ENCODE results near the gene RHOT2.

The RHOT2 gene

DNA sequence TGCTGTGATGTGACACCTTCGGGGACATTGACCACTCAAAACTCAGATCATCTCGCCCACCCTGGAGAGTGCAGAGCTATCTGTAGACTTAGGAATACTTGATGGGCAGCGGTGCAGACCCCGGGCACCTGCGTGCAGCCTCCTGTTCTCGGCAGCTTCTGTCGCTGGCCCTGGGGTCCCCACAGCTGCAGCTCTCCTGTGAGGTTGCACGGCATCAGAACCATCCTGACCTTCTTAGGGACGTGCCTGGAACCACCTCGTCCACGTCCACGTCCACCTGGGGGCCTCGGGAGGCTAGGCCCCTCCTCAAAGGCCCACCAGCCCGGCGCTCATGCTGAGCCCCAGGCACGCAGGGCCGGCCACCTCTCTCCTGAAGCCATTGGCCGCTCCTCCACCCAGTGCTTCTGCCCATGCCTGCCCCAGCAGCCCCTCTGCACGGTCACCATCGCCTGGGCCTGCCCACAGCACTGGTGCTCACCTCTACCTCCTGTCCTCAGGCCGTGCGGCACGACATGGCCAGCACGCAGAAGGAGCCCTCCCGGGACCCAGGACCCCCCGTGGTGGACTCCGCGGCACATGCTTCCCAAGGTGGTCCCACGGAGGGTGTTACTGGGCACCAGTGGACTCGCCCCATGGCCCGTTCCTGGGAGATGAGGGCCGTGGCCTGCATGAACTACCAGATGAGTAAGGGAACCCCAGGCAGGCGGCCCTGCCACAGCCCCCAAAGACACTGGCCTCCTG lies 39.4 kb upstream of the RHOT2 start:
- TF ChIP-seq, protein P1, sequence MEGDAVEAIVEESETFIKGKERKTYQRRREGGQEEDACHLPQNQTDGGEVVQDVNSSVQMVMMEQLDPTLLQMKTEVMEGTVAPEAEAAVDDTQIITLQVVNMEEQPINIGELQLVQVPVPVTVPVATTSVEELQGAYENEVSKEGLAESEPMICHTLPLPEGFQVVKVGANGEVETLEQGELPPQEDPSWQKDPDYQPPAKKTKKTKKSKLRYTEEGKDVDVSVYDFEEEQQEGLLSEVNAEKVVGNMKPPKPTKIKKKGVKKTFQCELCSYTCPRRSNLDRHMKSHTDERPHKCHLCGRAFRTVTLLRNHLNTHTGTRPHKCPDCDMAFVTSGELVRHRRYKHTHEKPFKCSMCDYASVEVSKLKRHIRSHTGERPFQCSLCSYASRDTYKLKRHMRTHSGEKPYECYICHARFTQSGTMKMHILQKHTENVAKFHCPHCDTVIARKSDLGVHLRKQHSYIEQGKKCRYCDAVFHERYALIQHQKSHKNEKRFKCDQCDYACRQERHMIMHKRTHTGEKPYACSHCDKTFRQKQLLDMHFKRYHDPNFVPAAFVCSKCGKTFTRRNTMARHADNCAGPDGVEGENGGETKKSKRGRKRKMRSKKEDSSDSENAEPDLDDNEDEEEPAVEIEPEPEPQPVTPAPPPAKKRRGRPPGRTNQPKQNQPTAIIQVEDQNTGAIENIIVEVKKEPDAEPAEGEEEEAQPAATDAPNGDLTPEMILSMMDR (IDR thresholded peaks at IDR 0.05; ENCODE audit: low read depth, low read length), result no peak
- no peaks in the 10 kb centered on the region for H3K27me3 ChIP-seq
- peaks cover 36% of the 10 kb centered on the region for H3K4me1 ChIP-seq
- no peaks in the 10 kb centered on the region; the same call in 1 of the 2 replicates for H3K36me3 ChIP-seq
- no peak overlapping the region for H3K4me3 ChIP-seq (ENCODE audit: low read depth, low read length)
- DNase-seq, result peak; percentile 21
- no peaks in the 10 kb centered on the region for H3K9me3 ChIP-seq

DNA sequence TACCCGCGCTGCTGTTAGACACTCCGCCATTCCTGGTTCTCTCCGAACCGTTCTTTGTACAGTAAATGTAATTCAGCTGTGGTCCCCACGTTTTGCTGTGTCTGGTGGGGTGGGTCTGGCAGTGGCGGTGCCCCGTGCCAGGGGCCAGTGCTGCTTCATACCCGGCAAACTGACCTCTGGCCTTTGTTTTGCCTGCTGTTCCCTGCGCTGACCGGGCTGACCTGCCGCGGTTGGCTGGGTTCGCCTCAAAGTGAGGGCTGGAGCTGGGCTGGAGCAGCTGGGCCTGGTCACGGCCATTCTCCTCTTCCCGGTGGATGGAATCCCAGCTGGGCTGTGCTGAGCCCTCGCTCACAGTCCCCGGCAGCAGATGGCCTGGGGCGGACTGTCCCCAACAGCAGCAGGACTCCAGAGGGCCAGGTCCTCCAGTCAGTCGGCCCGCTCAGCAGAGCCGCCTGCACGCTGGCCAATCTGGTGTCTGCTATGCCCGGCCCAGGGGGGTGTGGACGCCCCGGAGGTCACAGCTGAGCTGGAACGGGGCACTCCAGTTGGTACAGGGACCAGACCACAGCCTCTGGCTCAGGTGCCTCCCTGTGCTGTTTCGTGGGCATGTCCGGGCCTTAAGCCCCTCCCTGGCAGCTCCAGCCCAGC lies 38.6 kb upstream of the RHOT2 start:
- H3K9me3 ChIP-seq, result no peaks in the 10 kb centered on the region
- no peaks in the 10 kb centered on the region for H3K27me3 ChIP-seq
- TF ChIP-seq, protein P1 (IDR thresholded peaks at IDR 0.05; ENCODE audit: low read depth, low read length), result no peak
- DNase-seq, result peak; percentile 84
- H3K4me3 ChIP-seq (ENCODE audit: low read depth, low read length), result no peak overlapping the region
- H3K4me1 ChIP-seq, result peaks cover 30% of the 10 kb centered on the region
- H3K36me3 ChIP-seq, result peaks cover 6% of the 10 kb centered on the region

DNA sequence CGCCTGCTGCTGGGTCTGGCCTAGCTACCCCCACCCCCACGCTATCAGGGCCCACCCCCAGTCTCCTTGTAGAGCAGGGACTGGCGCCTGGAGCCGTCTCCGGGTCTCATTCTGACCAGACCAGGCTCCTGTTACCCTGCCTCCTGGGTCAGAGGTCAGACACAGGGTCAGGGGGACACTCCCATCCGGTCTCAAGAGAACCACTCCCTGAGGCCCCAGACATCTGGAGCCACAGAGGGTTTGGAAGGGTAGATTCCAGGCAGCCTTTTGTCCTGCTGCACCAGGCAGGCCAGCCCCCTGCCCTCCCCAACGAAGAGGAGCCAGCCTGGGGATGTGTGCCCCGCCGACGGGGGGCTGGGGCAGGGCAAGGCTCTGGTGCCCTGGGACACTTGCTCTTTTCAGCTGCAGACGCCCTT lies 38.1 kb upstream of the RHOT2 start:
- Histone ChIP-seq H3K36me3 (peaks cover 10% of the 10 kb centered on the region), H3K9me3 (no peaks in the 10 kb centered on the region), H3K27me3 (no peaks in the 10 kb centered on the region), H3K4me3 (ENCODE audit: low read depth, low read length) (no peak overlapping the region), H3K4me1 (peaks cover 25% of the 10 kb centered on the region)
- no peak for DNase-seq
- TF ChIP-seq, protein P1 (IDR thresholded peaks at IDR 0.05; ENCODE audit: low read depth, low read length), result no peak

DNA sequence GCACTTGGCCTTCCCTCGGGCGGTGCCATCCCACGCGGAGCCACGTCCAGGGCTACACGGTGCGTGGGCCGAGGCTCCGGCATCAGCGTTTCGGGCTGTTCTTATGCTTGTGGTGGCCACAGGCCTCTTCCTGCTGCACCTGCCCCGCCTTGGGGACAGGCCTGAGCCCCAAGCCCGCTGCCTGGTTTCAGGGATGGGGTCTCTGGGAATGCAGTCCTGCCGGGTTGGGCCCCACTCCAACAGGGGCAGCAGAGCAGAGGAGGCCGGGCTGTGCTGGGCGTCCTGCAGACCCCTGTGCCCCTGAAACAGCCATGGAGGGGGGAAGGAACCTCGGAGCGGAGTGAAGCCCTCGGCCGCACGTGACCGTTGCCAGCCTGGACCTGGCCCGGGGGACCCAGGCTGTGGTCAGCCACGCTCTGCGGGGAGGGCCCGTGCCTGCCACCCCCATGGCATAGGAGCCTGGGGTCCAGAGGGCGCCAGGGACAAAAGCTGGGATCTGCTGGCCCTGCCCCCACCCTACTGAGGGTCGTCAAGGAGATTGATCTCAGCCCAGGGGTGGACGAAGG lies 37.6 kb upstream of the RHOT2 start:
- Histone ChIP-seq H3K27me3 (no peaks in the 10 kb centered on the region), H3K4me1 (peaks cover 21% of the 10 kb centered on the region), H3K36me3 (peaks cover 10% of the 10 kb centered on the region), H3K4me3 (ENCODE audit: low read depth, low read length) (no peak overlapping the region), H3K9me3 (no peaks in the 10 kb centered on the region)
- peak; percentile 18 for DNase-seq
- TF ChIP-seq, protein P1 (IDR thresholded peaks at IDR 0.05; ENCODE audit: low read depth, low read length), result no peak

DNA sequence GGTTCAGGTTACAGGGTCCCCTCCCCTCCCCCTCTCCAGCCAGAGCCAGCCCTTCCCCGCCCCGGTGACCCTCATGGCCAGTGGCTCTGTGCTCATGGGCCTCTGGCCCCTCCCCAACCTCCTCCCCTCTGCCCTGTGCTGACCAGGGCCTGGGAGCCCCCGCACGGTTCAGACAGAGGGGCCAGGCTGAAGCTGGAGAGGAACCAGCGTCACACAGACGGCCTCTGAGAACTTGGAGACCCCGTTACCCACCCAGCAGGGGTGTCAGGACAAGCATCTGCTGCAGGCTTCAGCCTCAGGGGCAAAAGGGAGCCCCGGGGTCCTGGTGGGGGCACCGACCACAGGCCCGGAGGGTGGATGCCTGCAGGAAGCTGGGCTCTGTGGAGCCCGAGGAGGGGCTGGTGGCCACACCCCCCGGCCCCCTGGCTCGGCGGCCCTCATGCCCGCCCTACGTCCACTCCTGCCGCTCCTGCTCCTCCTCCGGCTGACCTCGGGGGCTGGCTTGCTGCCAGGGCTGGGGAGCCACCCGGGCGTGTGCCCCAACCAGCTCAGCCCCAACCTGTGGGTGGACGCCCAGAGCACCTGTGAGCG lies 37.0 kb upstream of the RHOT2 start, which contains the start of gene WFIKKN1:
Gene WFIKKN1, plus strand, starts transcription at position 171 of the 591 bp plus-strand sequence. Its CDS starts 269 bp downstream, at position 440.
- Histone ChIP-seq H3K27me3 (no peaks in the 10 kb centered on the region), H3K4me3 (ENCODE audit: low read depth, low read length) (no peak within 1 kb of the TSS), H3K4me1 (peaks cover 21% of the 10 kb centered on the region), H3K9me3 (no peaks in the 10 kb centered on the region), H3K36me3 (peaks cover 10% of the 10 kb centered on the region)
- TF ChIP-seq, protein P1 (IDR thresholded peaks at IDR 0.05; ENCODE audit: low read depth, low read length), result no peak
- DNase-seq, result peak; percentile 30
